Measurements from ENCODE around the gene CFAP97D1. TPM values are rescaled to one million over a fixed set of nuclear protein-coding genes. Genes with fewer than 3 reads are reported as not detected.

CFAP97D1 gene
- total RNA-seq, 1 experiment from 2014 or later, result 0.18 TPM

DNA sequence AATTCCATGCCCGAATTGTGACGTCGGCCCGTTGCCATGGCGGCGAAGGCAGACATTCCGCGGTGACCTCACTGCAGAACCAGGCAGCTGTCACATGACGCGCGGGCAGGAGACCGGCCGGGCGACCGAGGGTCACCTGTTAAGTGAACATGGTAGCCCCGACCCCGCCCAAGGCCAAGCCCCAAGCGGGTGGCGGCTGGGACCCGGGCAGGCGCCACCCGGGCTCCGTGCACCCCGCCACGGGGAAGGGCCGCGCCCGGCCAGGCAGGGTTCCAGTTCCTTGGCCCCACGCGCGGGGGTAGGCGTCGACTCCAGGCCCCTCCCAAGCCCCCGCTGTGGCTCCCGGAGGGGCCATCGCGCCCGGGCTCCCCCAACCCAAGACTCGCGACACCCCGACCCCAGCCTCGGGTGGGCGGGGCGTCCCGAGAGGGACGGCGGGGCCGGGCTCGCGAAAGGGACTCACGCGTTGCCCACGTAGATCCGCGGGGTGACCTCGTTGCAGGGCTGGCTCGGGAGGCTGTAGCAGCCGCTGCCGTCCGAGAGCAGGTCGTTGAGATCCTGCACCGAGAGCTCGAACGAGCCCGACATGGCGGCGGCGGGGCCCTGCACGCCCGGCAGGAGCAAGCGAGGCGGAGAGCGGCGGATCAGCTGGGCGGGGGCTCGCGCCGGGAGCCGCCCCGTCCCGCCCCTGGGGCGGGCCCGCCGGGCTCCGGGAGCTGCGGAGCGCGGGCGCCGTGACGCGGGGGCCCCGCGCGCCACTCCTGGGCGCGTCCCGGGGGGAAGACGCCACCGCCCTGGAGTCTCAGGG lies 1.7 kb upstream of the CFAP97D1 start, which contains the start of gene DUSP3:
TSS of gene DUSP3 (minus strand) at position 641 of the 808 bp plus-strand sequence. CDS start at position 588, 53 bp downstream.
- Mint-ChIP-seq H3K27me3 (ENCODE audit: insufficient read depth, unreplicated experiment) (no peaks in the 10 kb centered on the region), H3K36me3 (ENCODE audit: insufficient read depth, unreplicated experiment) (peaks cover 47% of the 10 kb centered on the region), H3K4me3 (ENCODE audit: unreplicated experiment) (peak within 1 kb of the TSS; percentile 77), H3K27ac (ENCODE audit: unreplicated experiment) (peak within 1 kb of the TSS; percentile 97), H3K4me1 (ENCODE audit: low read depth, unreplicated experiment) (peaks cover 29% of the 10 kb centered on the region), H3K9me3 (ENCODE audit: unreplicated experiment) (no peaks in the 10 kb centered on the region)
- Histone ChIP-seq H3K4me1 (peaks cover 28% of the 10 kb centered on the region), H3K9me3 (no peaks in the 10 kb centered on the region), H3K27me3 (replicated peaks; ENCODE audit: control insufficient read depth, insufficient read depth, low read length) (no peaks in the 10 kb centered on the region), H3K4me3 (ENCODE audit: low read depth, low read length) (peak within 1 kb of the TSS; percentile 98), H3K36me3 (ENCODE audit: control insufficient read depth, insufficient read depth, low read length) (peaks cover 5% of the 10 kb centered on the region; the same call in 1 of the 2 replicates)
- intact Hi-C loops (cut with micrococcal nuclease; ENCODE audit: unreplicated experiment), result loop anchor here (5.0 kb wide), 2 partner anchors 54 to 461 kb away; partner anchors contain the start of gene MPP3
- no TSS peak for BruUV-seq (replicated peaks)
- ChIA-PET CTCF (interaction anchor here (0.9 to 1.2 kb wide), 4 partner anchors 12 to 99 kb away, joined by 3 to 15 read pairs (median 4); no protein-coding TSS in a partner anchor), POLR2A (interaction anchor here (0.6 to 1.8 kb wide), 15 partner anchors 9 to 910 kb away, joined by 3 to 20 read pairs (median 4); partner anchors contain the start of gene MPP3)
- DNase-seq, result peak; percentile 98
- TF ChIP-seq, protein P1, sequence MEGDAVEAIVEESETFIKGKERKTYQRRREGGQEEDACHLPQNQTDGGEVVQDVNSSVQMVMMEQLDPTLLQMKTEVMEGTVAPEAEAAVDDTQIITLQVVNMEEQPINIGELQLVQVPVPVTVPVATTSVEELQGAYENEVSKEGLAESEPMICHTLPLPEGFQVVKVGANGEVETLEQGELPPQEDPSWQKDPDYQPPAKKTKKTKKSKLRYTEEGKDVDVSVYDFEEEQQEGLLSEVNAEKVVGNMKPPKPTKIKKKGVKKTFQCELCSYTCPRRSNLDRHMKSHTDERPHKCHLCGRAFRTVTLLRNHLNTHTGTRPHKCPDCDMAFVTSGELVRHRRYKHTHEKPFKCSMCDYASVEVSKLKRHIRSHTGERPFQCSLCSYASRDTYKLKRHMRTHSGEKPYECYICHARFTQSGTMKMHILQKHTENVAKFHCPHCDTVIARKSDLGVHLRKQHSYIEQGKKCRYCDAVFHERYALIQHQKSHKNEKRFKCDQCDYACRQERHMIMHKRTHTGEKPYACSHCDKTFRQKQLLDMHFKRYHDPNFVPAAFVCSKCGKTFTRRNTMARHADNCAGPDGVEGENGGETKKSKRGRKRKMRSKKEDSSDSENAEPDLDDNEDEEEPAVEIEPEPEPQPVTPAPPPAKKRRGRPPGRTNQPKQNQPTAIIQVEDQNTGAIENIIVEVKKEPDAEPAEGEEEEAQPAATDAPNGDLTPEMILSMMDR (IDR thresholded peaks at IDR 0.05; ENCODE audit: insufficient read depth in 1 of 2, low read depth in 1 of 2, low read length in 1 of 2, severe bottlenecking in 1 of 2, unreplicated experiment in 1 of 2), result no peak

DNA sequence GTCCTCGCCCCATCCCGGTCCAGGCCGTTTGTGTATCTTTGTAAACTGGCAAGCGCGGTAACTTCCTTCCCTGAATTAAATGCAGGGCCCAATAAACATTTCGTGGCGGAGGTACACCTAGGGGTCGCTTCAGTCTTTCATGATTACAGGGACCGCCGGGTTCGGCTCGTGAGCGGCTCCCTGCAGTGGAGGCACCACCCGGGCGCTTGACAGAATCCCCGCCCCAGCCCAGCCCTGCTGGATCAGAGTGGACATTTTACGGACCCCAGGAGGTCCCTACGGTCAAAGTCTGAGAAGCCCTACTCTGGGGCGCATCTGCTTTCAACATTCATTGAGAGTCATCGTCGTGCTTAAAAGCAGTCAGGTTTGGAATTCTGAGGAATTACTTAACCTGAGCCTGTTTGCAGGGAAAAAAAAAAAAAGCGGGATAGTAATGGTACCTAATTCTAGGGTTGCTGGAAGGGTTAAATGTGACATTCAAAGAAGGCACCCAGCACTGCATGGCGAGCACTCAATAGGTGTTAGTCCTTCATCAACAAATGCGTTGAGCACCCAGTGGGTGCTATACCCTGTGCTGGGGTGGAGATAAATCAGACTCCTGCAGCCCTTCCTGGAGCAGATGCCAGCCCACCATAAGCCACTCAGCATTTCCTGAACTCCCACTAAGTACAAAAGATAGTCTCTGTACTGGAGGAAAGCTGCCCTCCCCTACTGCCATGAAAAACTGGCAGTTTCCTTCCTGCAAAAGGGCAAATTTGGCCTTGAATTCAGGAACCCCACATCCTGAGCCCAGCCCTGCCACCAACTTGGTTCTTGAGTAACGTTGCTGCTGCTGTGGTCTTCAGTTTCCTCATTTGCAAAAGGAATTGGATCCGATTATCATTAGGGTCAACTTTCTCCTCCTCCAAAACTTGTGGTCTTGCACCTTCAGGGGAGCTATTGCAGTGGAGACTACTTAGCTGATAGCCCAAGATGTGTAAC lies 800 bp upstream of the CFAP97D1 start:
- Mint-ChIP-seq H3K9me3 (ENCODE audit: unreplicated experiment) (no peaks in the 10 kb centered on the region), H3K27me3 (ENCODE audit: insufficient read depth, unreplicated experiment) (no peaks in the 10 kb centered on the region), H3K36me3 (ENCODE audit: insufficient read depth, unreplicated experiment) (peaks cover 38% of the 10 kb centered on the region), H3K27ac (ENCODE audit: unreplicated experiment) (peak overlapping the region; percentile 97), H3K4me1 (ENCODE audit: low read depth, unreplicated experiment) (peaks cover 27% of the 10 kb centered on the region), H3K4me3 (ENCODE audit: unreplicated experiment) (peak overlapping the region; percentile 77)
- intact Hi-C loops (cut with micrococcal nuclease; ENCODE audit: unreplicated experiment), result loop anchor here (1.0 to 5.0 kb wide), 3 partner anchors 53 to 462 kb away; partner anchors contain the start of gene MPP3
- no peaks in the 10 kb centered on the region for H3K27me3 ChIP-seq (replicated peaks; ENCODE audit: control insufficient read depth, insufficient read depth, low read length)
- CTCF ChIA-PET, result interaction anchor here (1.1 to 1.2 kb wide), 2 partner anchors 67 to 100 kb away, joined by 3 to 15 read pairs; no protein-coding TSS in a partner anchor
- POLR2A ChIA-PET, result interaction anchor here (0.6 to 1.8 kb wide), 14 partner anchors 8 to 703 kb away, joined by 3 to 22 read pairs (median 4); partner anchors contain the start of gene MPP3
- H3K4me1 ChIP-seq, result peaks cover 28% of the 10 kb centered on the region
- TSS peak; percentile 90 for BruUV-seq (replicated peaks)
- no peaks in the 10 kb centered on the region for H3K9me3 ChIP-seq
- H3K36me3 ChIP-seq (ENCODE audit: control insufficient read depth, insufficient read depth, low read length), result peaks cover 5% of the 10 kb centered on the region; the same call in 1 of the 2 replicates
- peak overlapping the region; percentile 98 for H3K4me3 ChIP-seq (ENCODE audit: low read depth, low read length)
- DNase-seq, result peak; percentile 66 to 74
- TF ChIP-seq, protein P1 (IDR thresholded peaks at IDR 0.05; ENCODE audit: insufficient read depth in 1 of 2, low read depth in 1 of 2, low read length in 1 of 2, severe bottlenecking in 1 of 2, unreplicated experiment in 1 of 2), result peak in 1 of 2 experiments; percentile 21

Measured in Caco-2 (cell line).